ENCODE data around the gene RADIL. TPM values are rescaled to one million over a fixed set of nuclear protein-coding genes. Genes with fewer than 3 reads are reported as not detected.
A peak's percentile ranks its signal among the peaks of the same experiment; 100 is the strongest.

The RADIL gene
- total RNA-seq, 2 donors from 2014 or later, result 7.7 to 16.0 TPM

DNA sequence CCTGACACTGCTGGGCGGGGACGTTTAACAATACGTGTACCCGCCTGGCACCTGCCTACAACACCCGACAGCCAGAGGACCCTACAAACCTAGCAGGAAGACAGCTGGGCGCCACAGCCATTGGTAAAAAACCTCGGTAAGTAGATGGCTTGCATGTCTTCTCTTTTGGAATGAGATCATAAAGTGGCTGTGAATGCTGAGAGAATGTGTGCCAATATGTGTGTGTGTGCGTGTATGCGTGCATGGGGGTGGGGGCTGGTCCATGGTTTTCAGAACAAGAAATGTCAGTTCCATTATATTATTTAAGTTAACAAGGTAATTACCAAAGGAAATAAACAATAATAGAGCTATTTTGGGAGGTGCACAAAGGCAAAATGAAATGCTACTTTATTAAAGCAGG is 60.8 kb downstream of the RADIL start:
- Histone ChIP-seq H3K9me3 (no peaks in the 10 kb centered on the region), H3K36me3 (no peaks in the 10 kb centered on the region), H3K4me3 (no peak overlapping the region), H3K4me1 (peaks cover 0 to 22% of the 10 kb centered on the region in 2 donors), H3K27ac (no peak overlapping the region), H3K27me3 (no peaks in the 10 kb centered on the region)
- DNase-seq (ENCODE audit: low spot score), result no peak
- TF ChIP-seq, protein P1, sequence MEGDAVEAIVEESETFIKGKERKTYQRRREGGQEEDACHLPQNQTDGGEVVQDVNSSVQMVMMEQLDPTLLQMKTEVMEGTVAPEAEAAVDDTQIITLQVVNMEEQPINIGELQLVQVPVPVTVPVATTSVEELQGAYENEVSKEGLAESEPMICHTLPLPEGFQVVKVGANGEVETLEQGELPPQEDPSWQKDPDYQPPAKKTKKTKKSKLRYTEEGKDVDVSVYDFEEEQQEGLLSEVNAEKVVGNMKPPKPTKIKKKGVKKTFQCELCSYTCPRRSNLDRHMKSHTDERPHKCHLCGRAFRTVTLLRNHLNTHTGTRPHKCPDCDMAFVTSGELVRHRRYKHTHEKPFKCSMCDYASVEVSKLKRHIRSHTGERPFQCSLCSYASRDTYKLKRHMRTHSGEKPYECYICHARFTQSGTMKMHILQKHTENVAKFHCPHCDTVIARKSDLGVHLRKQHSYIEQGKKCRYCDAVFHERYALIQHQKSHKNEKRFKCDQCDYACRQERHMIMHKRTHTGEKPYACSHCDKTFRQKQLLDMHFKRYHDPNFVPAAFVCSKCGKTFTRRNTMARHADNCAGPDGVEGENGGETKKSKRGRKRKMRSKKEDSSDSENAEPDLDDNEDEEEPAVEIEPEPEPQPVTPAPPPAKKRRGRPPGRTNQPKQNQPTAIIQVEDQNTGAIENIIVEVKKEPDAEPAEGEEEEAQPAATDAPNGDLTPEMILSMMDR (IDR thresholded peaks at IDR 0.05), result no peak

DNA sequence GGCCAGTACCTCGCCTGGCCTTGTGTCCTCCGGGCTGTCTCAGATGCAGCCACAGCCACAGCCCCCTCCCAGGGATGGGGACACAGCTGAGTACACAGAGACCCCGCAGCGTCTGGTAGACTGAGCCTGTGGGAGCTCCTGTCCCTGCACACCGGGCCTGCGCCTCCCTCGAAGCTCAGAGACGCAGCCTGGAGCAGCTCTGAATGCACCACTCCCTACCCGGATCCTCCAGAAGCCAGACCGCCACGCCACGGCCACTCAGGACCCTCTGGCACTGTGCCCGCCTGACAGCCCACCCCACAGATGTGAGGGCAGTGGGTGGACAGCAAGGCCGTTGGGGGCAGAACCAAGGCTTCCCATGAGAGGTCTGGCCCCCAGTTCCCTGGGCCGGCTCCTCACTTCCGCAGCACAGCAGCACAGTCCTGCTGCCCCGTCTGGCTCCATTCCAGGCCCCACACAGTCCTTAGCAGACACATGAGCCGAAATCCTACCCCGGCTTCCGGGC is 62.5 kb downstream of the RADIL start:
- Histone ChIP-seq H3K27me3 (no peaks in the 10 kb centered on the region), H3K36me3 (no peaks in the 10 kb centered on the region), H3K27ac (no peak overlapping the region), H3K4me3 (no peak overlapping the region), H3K9me3 (no peaks in the 10 kb centered on the region), H3K4me1 (peaks cover 0 to 22% of the 10 kb centered on the region in 2 donors)
- TF ChIP-seq, protein P1 (IDR thresholded peaks at IDR 0.05), result no peak
- DNase-seq (ENCODE audit: low spot score), result no peak

DNA sequence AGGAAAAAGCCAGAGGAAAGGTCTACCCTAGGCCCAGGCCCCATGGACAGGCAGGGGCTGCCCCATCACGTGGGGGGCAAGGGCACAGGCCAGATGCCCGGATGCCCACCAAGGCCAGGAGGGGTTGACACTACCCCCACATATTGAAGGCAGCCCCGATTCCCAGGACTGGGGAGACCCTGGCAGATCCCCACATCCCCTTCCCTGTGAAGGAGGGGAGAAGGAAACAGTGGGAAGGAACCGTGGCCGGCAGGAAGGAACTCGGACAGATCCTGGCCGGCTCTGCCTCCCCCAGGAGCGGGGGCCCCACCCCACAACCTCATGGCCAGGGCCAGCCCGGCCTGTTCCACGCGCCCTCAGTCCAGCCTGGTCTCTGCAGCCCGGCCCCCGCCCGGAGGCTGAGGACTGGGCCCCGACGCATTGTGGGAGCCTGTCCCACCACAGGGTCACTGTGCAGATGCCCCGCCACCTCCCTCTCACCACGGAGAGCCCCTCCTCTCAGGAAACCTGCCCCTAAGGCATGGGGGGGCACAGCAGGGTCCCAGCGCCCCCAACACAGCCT is 63.0 kb downstream of the RADIL start:
- TF ChIP-seq, protein P1 (IDR thresholded peaks at IDR 0.05), result no peak
- Histone ChIP-seq H3K27ac (peak overlapping the region; percentile 29 to 56), H3K36me3 (no peaks in the 10 kb centered on the region), H3K4me1 (peaks cover 0 to 22% of the 10 kb centered on the region in 2 donors), H3K27me3 (no peaks in the 10 kb centered on the region), H3K4me3 (no peak overlapping the region), H3K9me3 (no peaks in the 10 kb centered on the region)
- DNase-seq (ENCODE audit: low spot score), result no peak

DNA sequence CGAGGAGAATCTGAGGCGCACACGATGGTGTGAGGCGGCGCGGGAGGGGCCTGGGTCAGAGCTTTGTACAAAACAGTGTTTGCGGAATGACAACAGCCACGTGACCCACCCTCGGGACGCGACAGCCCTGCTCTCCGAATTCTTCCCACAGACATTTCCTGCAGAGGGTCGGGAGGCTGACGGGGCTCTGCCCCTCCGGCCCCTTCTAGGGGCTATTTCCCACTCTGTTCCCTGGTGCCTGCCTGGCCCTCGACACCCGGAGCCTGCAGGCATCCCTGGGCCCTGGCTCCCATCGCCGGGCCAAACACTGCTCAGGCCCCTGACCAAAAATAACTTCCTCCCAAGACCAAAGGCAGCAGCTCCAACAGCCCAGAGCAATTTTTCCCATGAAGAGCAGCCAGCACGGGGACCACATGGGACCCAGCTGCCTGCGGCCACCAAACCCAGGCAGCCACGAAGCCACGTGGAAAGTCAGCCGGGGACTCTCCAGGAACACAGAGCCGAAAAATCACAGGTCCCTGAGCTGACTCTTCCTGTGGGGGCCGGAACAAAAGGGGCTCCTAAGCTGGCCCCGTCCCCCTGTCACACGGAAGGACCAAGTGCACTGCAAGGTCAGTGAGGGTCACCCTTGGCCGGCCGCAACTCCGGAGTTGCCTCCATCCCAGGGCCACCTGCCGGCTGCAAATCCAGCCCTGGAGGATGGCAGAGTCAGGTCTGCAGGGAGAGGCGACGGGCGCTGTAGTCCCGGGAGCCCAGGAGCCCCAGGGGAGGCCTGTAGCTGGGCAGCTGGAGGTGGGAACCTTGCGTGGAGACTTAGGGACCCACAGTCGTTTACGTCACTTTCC is 63.7 kb downstream of the RADIL start:
- Histone ChIP-seq H3K4me1 (peaks cover 0 to 22% of the 10 kb centered on the region in 2 donors), H3K27me3 (no peaks in the 10 kb centered on the region), H3K36me3 (no peaks in the 10 kb centered on the region), H3K27ac (peak overlapping the region; percentile 29 to 56), H3K9me3 (no peaks in the 10 kb centered on the region), H3K4me3 (no peak overlapping the region)
- DNase-seq (ENCODE audit: low spot score), result no peak
- TF ChIP-seq, protein P1 (IDR thresholded peaks at IDR 0.05), result no peak

DNA sequence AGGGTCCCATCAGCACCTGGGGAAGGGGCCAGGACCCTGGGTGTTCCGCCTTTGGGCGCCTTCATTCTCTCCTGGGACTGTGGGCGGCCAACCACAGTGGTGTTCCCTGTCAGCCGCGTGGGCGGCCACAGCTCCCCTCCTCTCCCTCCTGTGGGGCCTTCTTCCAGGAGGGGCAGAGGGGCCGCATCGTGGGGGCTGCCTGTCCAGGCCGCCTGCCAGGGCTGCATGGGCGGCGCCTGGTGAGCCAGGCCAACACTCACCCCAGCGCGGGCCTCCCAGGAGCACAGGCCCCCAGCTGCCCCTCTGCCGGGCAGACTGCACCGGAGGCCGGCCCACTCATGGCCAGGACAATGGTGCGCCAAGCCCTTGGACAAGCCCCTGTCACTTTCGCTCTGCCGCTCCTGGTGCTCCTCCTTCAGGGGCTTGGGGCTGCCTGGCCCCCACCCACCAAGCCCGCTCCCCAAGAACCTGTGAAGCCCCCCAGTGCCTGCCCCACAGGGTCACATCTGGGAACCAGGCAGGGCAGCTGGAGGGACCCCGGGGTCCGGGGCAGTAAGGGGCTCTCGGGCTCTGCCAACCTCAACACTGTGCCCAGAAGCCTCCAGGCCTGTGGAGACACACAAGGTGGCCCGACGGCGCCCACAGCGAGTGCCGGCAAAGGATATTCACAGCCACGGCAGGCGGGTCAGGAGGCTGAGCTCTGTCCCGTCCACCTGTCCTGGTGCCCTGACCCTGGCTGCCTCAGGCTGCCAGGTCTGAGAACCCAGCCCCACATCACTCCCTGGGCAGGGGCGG is 65.3 kb downstream of the RADIL start:
- Histone ChIP-seq H3K27ac (no peak overlapping the region), H3K9me3 (no peaks in the 10 kb centered on the region), H3K36me3 (no peaks in the 10 kb centered on the region), H3K4me1 (peaks cover 0 to 22% of the 10 kb centered on the region in 2 donors), H3K4me3 (no peak overlapping the region), H3K27me3 (no peaks in the 10 kb centered on the region)
- TF ChIP-seq, protein P1 (IDR thresholded peaks at IDR 0.05), result no peak
- no peak for DNase-seq (ENCODE audit: low spot score)

Data from right atrium auricular region (tissue), 2 donors.